Smooth muscle cell (in vitro differentiated cells): Measurements from ENCODE around the gene PLCB2. TPM values are rescaled to one million over a fixed set of nuclear protein-coding genes. Genes with fewer than 3 reads are reported as not detected.

Experiments
- DNase-seq: peaks from one replicate; lab custom pipeline; 2025; ENCODE audit not compliant: unreplicated experiment; lab: John Stamatoyannopoulos, UW
- H2AFZ ChIP-seq: fragments of 200-600 bp; sonication (generic); 2 replicates; pipeline ENCODE4 v1.6.0; 2016; ENCODE audit warnings: antibody characterized with exemption, low read depth, mild to moderate bottlenecking
- H3F3A ChIP-seq: fragments of 200-600 bp; sonication (generic); 2 replicates; pipeline ENCODE4 v1.6.0; 2017; ENCODE audit warnings: antibody characterized with exemption, low read depth
- H3K27ac ChIP-seq: fragments of 200-600 bp; sonication (generic); 2 replicates; pipeline ENCODE4 v1.5.1; 2016; ENCODE audit warnings: low read depth, mild to moderate bottlenecking
- H3K27me3 ChIP-seq: fragments of 200-600 bp; sonication (generic); 2 replicates; pipeline ENCODE4 v1.6.1; 2016; ENCODE audit warnings: low read depth, mild to moderate bottlenecking
- H3K36me3 ChIP-seq: fragments of 200-600 bp; sonication (generic); 2 replicates; pipeline ENCODE4 v1.5.1; 2016; ENCODE audit warnings: low read depth
- H3K4me1 ChIP-seq: fragments of 200-600 bp; sonication (generic); 2 replicates; pipeline ENCODE4 v1.5.1; 2016; ENCODE audit warnings: low read depth
- H3K4me2 ChIP-seq: fragments of 200-600 bp; sonication (generic); 2 replicates; pipeline ENCODE4 v1.6.0; 2016; ENCODE audit warnings: mild to moderate bottlenecking
- H3K4me3 ChIP-seq: fragments of 200-600 bp; sonication (generic); 2 replicates; pipeline ENCODE4 v1.5.1; 2016; ENCODE audit warnings: mild to moderate bottlenecking
- H3K79me2 ChIP-seq: fragments of 200-600 bp; sonication (generic); 2 replicates; pipeline ENCODE4 v1.6.0; 2016; ENCODE audit warnings: low read depth, mild to moderate bottlenecking
- H3K9ac ChIP-seq: fragments of 200-600 bp; sonication (generic); 2 replicates; pipeline ENCODE4 v1.6.0; 2016; ENCODE audit warnings: low read depth
- H3K9me3 ChIP-seq: fragments of 200-600 bp; sonication (generic); replicated peaks from 2 replicates; pipeline ENCODE4 v1.5.1; 2016; ENCODE audit warnings: low read depth
- H4K20me1 ChIP-seq: fragments of 200-600 bp; sonication (generic); 2 replicates; pipeline ENCODE4 v1.6.0; 2016; ENCODE audit warnings: low read depth
- WGBS: methylation state at CpG from one replicate; pipeline ENCODE4 v1.1.7; 2016; ENCODE audit warnings: low lambda C conversion rate; 5-methylcytosine and 5-hydroxymethylcytosine counted together
- polyA plus RNA-seq: library from polyadenylated mRNA; unstranded; fragments of >200 nt; fragmentation: Nextera tagmentation; extraction: Ambion mirVana; gene quantifications from 2 replicates; pipeline ENCODE4 v1.2.1, GENCODE V29; 2016
- total RNA-seq: library from RNA; depleted of rRNA; stranded (reverse); fragments of >200 nt; gene quantifications from 2 replicates; pipeline ENCODE4 v1.2.3, GENCODE V29; 2014
- TF ChIP-seq, protein P1 (sequence below): fragments of 200-600 bp; sonication (generic); IDR thresholded peaks from 2 replicates; pipeline ENCODE4 v1.5.1; 2017; ENCODE audit warnings: borderline replicate concordance, mild to moderate bottlenecking, antibody characterized with exemption; ENCODE audit not compliant: insufficient read depth, poor library complexity, severe bottlenecking

Gene PLCB2
- total and polyA plus RNA-seq, 2 experiments from 2014 or later, result 1.5 TPM; not detected in 1

DNA sequence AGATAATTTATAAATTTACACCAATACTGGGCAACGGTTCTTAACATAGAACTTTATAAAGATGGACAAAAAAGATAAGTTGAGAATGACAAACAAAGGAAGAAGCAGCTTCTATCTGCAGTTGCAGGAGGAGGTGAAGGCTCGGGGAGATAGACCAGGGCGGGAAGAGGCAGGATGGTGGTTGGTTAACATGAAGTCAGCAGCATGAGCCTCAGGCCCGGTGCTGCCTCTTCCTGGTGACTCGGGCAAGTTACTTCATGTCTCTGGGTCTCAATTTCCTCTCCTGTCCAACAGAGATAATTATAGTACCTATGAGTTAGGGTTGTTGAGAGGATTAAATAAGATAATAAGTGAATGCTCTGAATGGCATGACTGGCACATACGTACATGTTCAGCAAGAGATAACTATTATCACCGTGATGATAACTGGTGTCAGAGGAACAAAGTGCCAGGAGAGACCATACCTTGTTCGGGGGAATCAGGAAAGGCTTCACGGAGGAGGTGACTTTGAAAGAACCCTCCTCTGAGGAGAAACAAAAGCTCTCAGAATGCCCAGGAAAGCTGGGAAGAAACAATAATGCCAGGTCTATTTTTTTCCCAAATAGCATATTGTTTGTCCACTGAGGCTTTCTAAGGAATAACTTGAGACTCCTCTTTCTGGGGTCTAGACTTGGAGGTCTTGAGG, 64.5 kb downstream of the PLCB2 start:
- no peak overlapping the region for H3K9ac ChIP-seq
- TF ChIP-seq, protein P1, sequence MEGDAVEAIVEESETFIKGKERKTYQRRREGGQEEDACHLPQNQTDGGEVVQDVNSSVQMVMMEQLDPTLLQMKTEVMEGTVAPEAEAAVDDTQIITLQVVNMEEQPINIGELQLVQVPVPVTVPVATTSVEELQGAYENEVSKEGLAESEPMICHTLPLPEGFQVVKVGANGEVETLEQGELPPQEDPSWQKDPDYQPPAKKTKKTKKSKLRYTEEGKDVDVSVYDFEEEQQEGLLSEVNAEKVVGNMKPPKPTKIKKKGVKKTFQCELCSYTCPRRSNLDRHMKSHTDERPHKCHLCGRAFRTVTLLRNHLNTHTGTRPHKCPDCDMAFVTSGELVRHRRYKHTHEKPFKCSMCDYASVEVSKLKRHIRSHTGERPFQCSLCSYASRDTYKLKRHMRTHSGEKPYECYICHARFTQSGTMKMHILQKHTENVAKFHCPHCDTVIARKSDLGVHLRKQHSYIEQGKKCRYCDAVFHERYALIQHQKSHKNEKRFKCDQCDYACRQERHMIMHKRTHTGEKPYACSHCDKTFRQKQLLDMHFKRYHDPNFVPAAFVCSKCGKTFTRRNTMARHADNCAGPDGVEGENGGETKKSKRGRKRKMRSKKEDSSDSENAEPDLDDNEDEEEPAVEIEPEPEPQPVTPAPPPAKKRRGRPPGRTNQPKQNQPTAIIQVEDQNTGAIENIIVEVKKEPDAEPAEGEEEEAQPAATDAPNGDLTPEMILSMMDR, result no peak
- DNase-seq, result no peak
- H2AFZ ChIP-seq, result no peak overlapping the region
- no peak overlapping the region for H3K27ac ChIP-seq
- peaks cover 5% of the 10 kb centered on the region for H3K27me3 ChIP-seq
- no peaks in the 10 kb centered on the region for H4K20me1 ChIP-seq
- 78% methylated on average over 9 of the region's 9 CpGs for WGBS
- H3K4me3 ChIP-seq, result no peak overlapping the region
- H3K9me3 ChIP-seq, result no peaks in the 10 kb centered on the region
- H3K36me3 ChIP-seq, result no peaks in the 10 kb centered on the region
- H3K79me2 ChIP-seq, result no peaks in the 10 kb centered on the region
- H3K4me2 ChIP-seq, result no peak overlapping the region
- peaks cover 5% of the 10 kb centered on the region for H3K4me1 ChIP-seq
- H3F3A ChIP-seq, result no peaks in the 10 kb centered on the region

DNA sequence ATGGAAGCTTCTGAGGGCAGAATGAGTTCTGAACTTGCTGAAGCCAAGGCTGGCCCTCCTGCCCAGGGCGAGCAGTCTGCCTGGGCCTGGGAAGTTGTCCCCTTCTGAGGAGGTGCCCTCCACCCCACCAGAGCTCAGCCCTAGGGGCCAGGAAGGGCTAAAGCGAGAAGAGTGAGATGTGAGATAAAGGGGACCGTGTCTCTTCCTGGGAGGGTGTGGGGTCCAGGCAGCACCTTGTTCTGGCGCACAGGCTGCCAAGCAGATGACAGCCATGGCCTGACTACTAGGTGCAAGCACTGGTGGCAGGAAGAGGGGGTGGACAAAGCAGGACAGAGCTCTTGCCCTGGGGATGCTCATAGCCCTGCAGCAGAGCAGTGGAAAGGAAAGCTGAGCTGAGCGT, 65.1 kb downstream of the PLCB2 start:
- Histone ChIP-seq H4K20me1 (no peaks in the 10 kb centered on the region), H3K79me2 (no peaks in the 10 kb centered on the region), H3K9me3 (no peaks in the 10 kb centered on the region), H3K27ac (no peak overlapping the region), H3F3A (no peaks in the 10 kb centered on the region), H3K27me3 (peaks cover 12% of the 10 kb centered on the region), H2AFZ (no peak overlapping the region), H3K4me2 (no peak overlapping the region), H3K9ac (no peak overlapping the region), H3K4me1 (peaks cover 5% of the 10 kb centered on the region), H3K36me3 (no peaks in the 10 kb centered on the region), H3K4me3 (no peak overlapping the region)
- DNase-seq, result no peak
- TF ChIP-seq, protein P1, result no peak
- 95% methylated on average over 5 of the region's 5 CpGs for WGBS

DNA sequence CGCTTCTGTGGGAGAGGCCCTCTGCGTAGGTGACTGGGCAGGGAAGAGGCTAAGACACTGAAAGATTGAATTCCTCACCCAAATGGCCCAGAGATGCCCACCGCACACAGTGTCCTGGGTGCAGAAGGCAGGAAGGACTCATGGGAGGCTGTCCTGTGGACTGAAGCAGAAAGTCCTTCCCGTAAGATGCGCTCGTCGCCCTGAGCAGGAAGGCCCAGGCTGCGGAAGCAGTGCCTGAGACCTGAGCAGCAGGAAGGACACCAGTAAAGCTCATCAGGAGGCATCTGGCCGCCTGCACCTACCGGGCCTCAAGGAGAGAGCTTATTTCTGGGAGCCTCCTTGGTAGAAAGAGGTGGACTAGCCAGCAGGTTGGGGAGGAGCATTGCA, 65.5 kb downstream of the PLCB2 start:
- no peak overlapping the region for H2AFZ ChIP-seq
- H3K9me3 ChIP-seq, result no peaks in the 10 kb centered on the region
- no peak overlapping the region for H3K4me3 ChIP-seq
- no peaks in the 10 kb centered on the region for H4K20me1 ChIP-seq
- no peak for DNase-seq
- peaks cover 14% of the 10 kb centered on the region for H3K27me3 ChIP-seq
- H3K4me2 ChIP-seq, result no peak overlapping the region
- 91% methylated on average over 10 of the region's 10 CpGs for WGBS
- no peaks in the 10 kb centered on the region for H3F3A ChIP-seq
- TF ChIP-seq, protein P1, result no peak
- no peak overlapping the region for H3K27ac ChIP-seq
- peaks cover 5% of the 10 kb centered on the region for H3K4me1 ChIP-seq
- H3K79me2 ChIP-seq, result no peaks in the 10 kb centered on the region
- no peaks in the 10 kb centered on the region for H3K36me3 ChIP-seq
- no peak overlapping the region for H3K9ac ChIP-seq
